GM12892 (cell line): ENCODE measurements around the gene MAGI2.

ENCODE experiments used
- POLR2A ChIP-seq: IDR thresholded peaks from 2 replicates; pipeline ENCODE4 v1.6.1; 2011; ENCODE audit warnings: low read depth, low read length, control low read depth
- POLR2AphosphoS5 ChIP-seq: IDR thresholded peaks from 2 replicates; pipeline ENCODE4 v1.6.1; 2011; ENCODE audit warnings: low read depth, low read length, control low read depth
- TAF1 ChIP-seq: IDR thresholded peaks from 2 replicates; pipeline ENCODE4 v1.6.1; 2011; ENCODE audit warnings: low read depth, mild to moderate bottlenecking, control low read depth, low read length, borderline replicate concordance

DNA sequence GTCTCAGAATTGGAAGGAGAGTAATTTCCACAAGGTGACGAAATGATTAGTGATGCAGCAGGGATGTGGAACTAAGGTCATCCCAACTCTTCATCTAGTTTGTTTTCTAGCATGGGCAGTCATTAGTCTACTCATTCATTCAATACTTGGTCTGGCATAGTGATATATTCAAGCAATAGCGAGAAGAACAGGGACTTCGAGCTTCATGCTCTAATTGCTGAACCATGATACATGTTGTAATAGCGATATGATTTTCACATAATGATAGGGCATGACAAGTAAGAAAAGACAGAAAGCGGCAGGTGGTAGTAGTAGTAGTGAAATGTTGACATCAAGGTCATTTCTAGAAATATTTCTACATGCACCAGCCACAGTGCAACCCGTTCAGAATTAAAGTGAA lies 1002.8 kb downstream of the MAGI2 start:
- no peak for TF ChIP-seq POLR2A
- no peak for TF ChIP-seq POLR2AphosphoS5
- no peak for TF ChIP-seq TAF1
